H1 (cell line): ENCODE data around the gene RIPK4. TPM values are rescaled to one million over a fixed set of nuclear protein-coding genes. Genes with fewer than 3 reads are reported as not detected.
A peak's percentile ranks its signal among the peaks of the same experiment; 100 is the strongest.

Experiments
- CTCF ChIA-PET: fragments of 300-600 bp; sonication (Branson Sonifier 250); formaldehyde crosslinking; loops from one replicate; lab custom pipeline; 2021; ENCODE audit not compliant: partially characterized antibody; lab: Charles Lee
- POLR2A ChIA-PET: fragments of 300-600 bp; sonication (Branson Sonifier 250); formaldehyde crosslinking; loops from one replicate; lab custom pipeline; 2021; ENCODE audit warnings: inconsistent platforms; ENCODE audit not compliant: partially characterized antibody; lab: Charles Lee
- DNase-seq, 2 experiments: peaks; one replicate each; pipeline versions ENCODE4 v3.0.0 to v3.0.0-alpha.2; 2010 to 2022; ENCODE audit warnings: low spot score in 2 of 2, low read depth in 1 of 2, mixed read lengths in 1 of 2
- FAIRE-seq: peaks from 2 replicates; lab custom pipeline; 2011; peaks lifted over from hg19 to GRCh38; lab: Jason Lieb, UNC
- H2AFZ ChIP-seq: 2 replicates; pipeline ENCODE4 v1.8.1; 2012; ENCODE audit warnings: low read length, inconsistent platforms
- H2AK5ac ChIP-seq: 2 replicates; pipeline ENCODE4 v1.6.1; 2013; ENCODE audit warnings: low read depth, low read length
- H2BK120ac ChIP-seq: replicated peaks from 2 replicates; pipeline ENCODE3; 2013; ENCODE audit warnings: low read depth, low read length, inconsistent platforms
- H2BK12ac ChIP-seq: 2 replicates; pipeline ENCODE4 v1.6.1; 2013; ENCODE audit warnings: low read depth, low read length
- H2BK15ac ChIP-seq: 2 replicates; pipeline ENCODE4 v1.6.1; 2013; ENCODE audit warnings: low read length
- H2BK20ac ChIP-seq: 2 replicates; pipeline ENCODE4 v1.6.1; 2013; ENCODE audit warnings: low read length
- H2BK5ac ChIP-seq: 2 replicates; pipeline ENCODE4 v1.6.1; 2013; ENCODE audit warnings: low read depth, low read length
- H3K14ac ChIP-seq: 2 replicates; pipeline ENCODE4 v1.6.1; 2013; ENCODE audit warnings: inconsistent platforms; ENCODE audit not compliant: insufficient read length
- H3K18ac ChIP-seq: 2 replicates; pipeline ENCODE4 v1.6.1; 2013; ENCODE audit warnings: low read length; ENCODE audit errors: extremely low read depth
- H3K23ac ChIP-seq: 2 replicates; pipeline ENCODE4 v1.6.1; 2013; ENCODE audit warnings: inconsistent platforms; ENCODE audit not compliant: insufficient read length
- H3K23me2 ChIP-seq: 2 replicates; pipeline ENCODE4 v1.6.1; 2013; ENCODE audit warnings: low read depth, low read length
- H3K27ac ChIP-seq: 2 replicates; pipeline ENCODE4 v1.6.1; 2011; ENCODE audit warnings: low read depth, low read length, inconsistent platforms
- H3K27me3 ChIP-seq, 4 experiments: replicated peaks in 1 of 4; 1 replicate in 1 of 4; 2 replicates in 3 of 4; pipeline versions ENCODE4 v1.6.1 to v1.8.1; 2011 to 2013; ENCODE audit warnings: low read length in 3 of 4, mild to moderate bottlenecking in 3 of 4, inconsistent platforms in 2 of 4, mixed read lengths in 2 of 4, moderate library complexity in 1 of 4; ENCODE audit not compliant: control insufficient read depth in 3 of 4, insufficient read depth in 3 of 4; ENCODE audit errors: extremely low read depth in 1 of 4
- H3K36me3 ChIP-seq, 4 experiments: 2 replicates each; pipeline versions ENCODE4 v1.6.1 to v1.8.1; 2011 to 2013; ENCODE audit warnings: mild to moderate bottlenecking in 4 of 4, low read length in 3 of 4, moderate library complexity in 2 of 4, control low read depth in 1 of 4, inconsistent platforms in 1 of 4; ENCODE audit not compliant: insufficient read depth in 4 of 4, control insufficient read depth in 2 of 4
- H3K4ac ChIP-seq: replicated peaks from 2 replicates; pipeline ENCODE3; 2013; ENCODE audit warnings: low read length, low read depth, mixed read lengths, inconsistent platforms; ENCODE audit not compliant: insufficient read length
- H3K4me1 ChIP-seq, 4 experiments: replicated peaks in 1 of 4; 1 replicate in 1 of 4; 2 replicates in 3 of 4; pipeline versions ENCODE4 v1.6.1 to v1.8.1; 2011 to 2013; ENCODE audit warnings: low read length in 3 of 4, inconsistent platforms in 2 of 4, mixed read lengths in 1 of 4; ENCODE audit not compliant: insufficient read depth in 4 of 4, control insufficient read depth in 3 of 4
- H3K4me2 ChIP-seq, 2 experiments: 2 replicates each; pipeline versions ENCODE4 v1.6.1 to v1.8.1; 2011 to 2013; ENCODE audit warnings: low read depth in 2 of 2, low read length in 2 of 2, control low read depth in 1 of 2, inconsistent platforms in 1 of 2, mild to moderate bottlenecking in 1 of 2; ENCODE audit not compliant: insufficient read depth in 1 of 2
- H3K4me3 ChIP-seq, 4 experiments: fragments of 200-600, 300-600 bp in 1 of 4; sonication (generic), shearing (Covaris generic), sonication (Bioruptor Twin) in 1 of 4; 2 replicates each; pipeline versions ENCODE4 v1.5.1 to v1.8.1; 2011 to 2016; ENCODE audit warnings: low read length in 4 of 4, low read depth in 3 of 4, control low read depth in 2 of 4, inconsistent platforms in 2 of 4, mild to moderate bottlenecking in 2 of 4, mixed read lengths in 1 of 4, moderate library complexity in 1 of 4; ENCODE audit not compliant: insufficient read depth in 2 of 4; ENCODE audit errors: extremely low read depth in 1 of 4
- H3K56ac ChIP-seq: replicated peaks from 2 replicates; pipeline ENCODE3; 2013; ENCODE audit warnings: low read depth, mild to moderate bottlenecking, mixed read lengths, low read length, inconsistent platforms; ENCODE audit not compliant: insufficient read length
- H3K79me1 ChIP-seq: 2 replicates; pipeline ENCODE4 v1.6.1; 2013; ENCODE audit warnings: low read depth, low read length, control low read depth
- H3K79me2 ChIP-seq, 2 experiments: 2 replicates each; pipeline versions ENCODE4 v1.6.1 to v1.8.1; 2012 to 2013; ENCODE audit warnings: low read length in 2 of 2, mild to moderate bottlenecking in 2 of 2, inconsistent platforms in 1 of 2; ENCODE audit not compliant: insufficient read depth in 2 of 2, control insufficient read depth in 1 of 2
- H3K9ac ChIP-seq, 4 experiments: replicated peaks in 1 of 4; 1 replicate in 1 of 4; 2 replicates in 3 of 4; pipeline versions ENCODE4 v1.6.1 to v1.8.1; 2011 to 2013; ENCODE audit warnings: low read depth in 3 of 4, low read length in 3 of 4, control low read depth in 2 of 4, mild to moderate bottlenecking in 2 of 4, moderate library complexity in 2 of 4, inconsistent platforms in 1 of 4; ENCODE audit errors: extremely low read depth in 1 of 4
- H3K9me3 ChIP-seq, 2 experiments: 2 replicates each; pipeline versions ENCODE4 v1.6.1 to v1.8.1; 2012 to 2013; ENCODE audit warnings: mild to moderate bottlenecking in 2 of 2, moderate library complexity in 2 of 2, control low read depth in 1 of 2, inconsistent platforms in 1 of 2, low read depth in 1 of 2, low read length in 1 of 2, mixed read lengths in 1 of 2; ENCODE audit not compliant: insufficient read depth in 2 of 2
- H4K20me1 ChIP-seq, 2 experiments: replicated peaks in 1 of 2; 2 replicates each; pipeline versions ENCODE3 to v1.8.1; 2011 to 2013; ENCODE audit warnings: inconsistent platforms in 2 of 2, low read length in 2 of 2, mild to moderate bottlenecking in 1 of 2; ENCODE audit not compliant: insufficient read depth in 2 of 2, control insufficient read depth in 1 of 2
- H4K5ac ChIP-seq: 2 replicates; pipeline ENCODE4 v1.6.1; 2013; ENCODE audit warnings: low read length, low read depth, mixed read lengths, inconsistent platforms; ENCODE audit not compliant: insufficient read length
- H4K8ac ChIP-seq: 2 replicates; pipeline ENCODE4 v1.8.0; 2013; ENCODE audit warnings: mild to moderate bottlenecking, moderate library complexity, low read length, inconsistent platforms; ENCODE audit not compliant: insufficient read depth; ENCODE audit errors: extremely low read depth
- H4K91ac ChIP-seq: replicated peaks from 2 replicates; pipeline ENCODE3; 2013; ENCODE audit warnings: low read length, mixed read lengths, inconsistent platforms; ENCODE audit not compliant: insufficient read length
- ATF3 ChIP-seq: IDR thresholded peaks from 2 replicates; pipeline ENCODE4 v1.6.1; 2011; ENCODE audit warnings: low read depth, mild to moderate bottlenecking, low read length; ENCODE audit not compliant: insufficient read depth
- EP300 ChIP-seq, 2 experiments: IDR thresholded peaks; 1 replicate in 1 of 2; 2 replicates in 1 of 2; pipeline ENCODE4 v1.6.1; 2011 to 2012; ENCODE audit warnings: low read depth in 2 of 2, low read length in 2 of 2, mild to moderate bottlenecking in 2 of 2, borderline replicate concordance in 1 of 2, inconsistent platforms in 1 of 2, moderate library complexity in 1 of 2
- GTF2F1 ChIP-seq: IDR thresholded peaks from 2 replicates; pipeline ENCODE4 v1.6.1; 2012; ENCODE audit warnings: low read depth, low read length, improper control_type of control experiment, borderline replicate concordance
- KDM1A ChIP-seq: fragments of 200-600, 300-600 bp; sonication (generic); IDR thresholded peaks from 2 replicates; pipeline ENCODE4 v1.7.1; 2016; ENCODE audit warnings: mild to moderate bottlenecking, low read length, borderline replicate concordance
- KDM4A ChIP-seq: IDR thresholded peaks from one replicate; pipeline ENCODE4 v1.7.1; 2012; ENCODE audit warnings: low read depth, mild to moderate bottlenecking, moderate library complexity, low read length, inconsistent platforms; ENCODE audit not compliant: severe bottlenecking
- RBBP5 ChIP-seq: IDR thresholded peaks from 2 replicates; pipeline ENCODE4 v1.7.1; 2012; ENCODE audit warnings: low read depth, mild to moderate bottlenecking, inconsistent platforms, low read length, moderate library complexity, borderline replicate concordance
- SIN3A ChIP-seq, 2 experiments: IDR thresholded peaks in 1 of 2; conservative IDR thresholded peaks in 1 of 2; 2 replicates each; pipeline ENCODE4 v1.6.1; 2011 to 2012; ENCODE audit warnings: low read length in 2 of 2, improper control_type of control experiment in 1 of 2, low read depth in 1 of 2, mild to moderate bottlenecking in 1 of 2
- SIRT6 ChIP-seq: IDR thresholded peaks from one replicate; pipeline ENCODE4 v1.7.1; 2012; ENCODE audit warnings: low read length, inconsistent platforms
- SP1 ChIP-seq: IDR thresholded peaks from 2 replicates; pipeline ENCODE4 v1.6.1; 2011; ENCODE audit warnings: low read depth, low read length
- SP4 ChIP-seq: IDR thresholded peaks from 2 replicates; pipeline ENCODE4 v1.6.1; 2012; ENCODE audit warnings: low read length, inconsistent platforms
- TBP ChIP-seq: IDR thresholded peaks from 2 replicates; pipeline ENCODE4 v1.6.1; 2011; ENCODE audit warnings: low read depth, low read length, improper control_type of control experiment
- YY1 ChIP-seq: IDR thresholded peaks from 2 replicates; pipeline ENCODE4 v1.6.1; 2011; ENCODE audit warnings: low read depth, mild to moderate bottlenecking, low read length
- WGBS, 2 experiments: shearing (Covaris generic) in 1 of 2; methylation state at CpG; one replicate each; pipeline versions ENCODE4 v1.1.6 to v1.1.7; 2013 to 2015; ENCODE audit warnings: low lambda C conversion rate in 2 of 2, mixed read lengths in 2 of 2, inconsistent platforms in 1 of 2, low coverage in 1 of 2, missing lambda C conversion rate in 1 of 2; ENCODE audit not compliant: insufficient replicate concordance in 2 of 2, insufficient coverage in 1 of 2, insufficient read length in 1 of 2; ENCODE audit errors: extremely low coverage in 1 of 2, missing lambda C conversion rate in 1 of 2; 5-methylcytosine and 5-hydroxymethylcytosine counted together
- polyA plus RNA-seq, 7 experiments: library from polyadenylated mRNA; depleted of rRNA in 3 of 7; stranded (reverse) in 5 of 7; unstranded in 2 of 7; fragments of >200 nt in 5 of 7; fragments of 200-250 nt in 2 of 7; gene quantifications; 1 replicate in 5 of 7; 2 replicates in 1 of 7; 4 replicates in 1 of 7; pipeline versions ENCODE4 v1.2.1 to v1.2.3, GENCODE V29; 2011 to 2013; ENCODE audit warnings: missing spikeins in 2 of 7, mixed read lengths in 2 of 7
- total RNA-seq: library from RNA; stranded (reverse); fragmentation: NEBNext Ultra II Directional; extraction: Animal tissue kit (Norgen Biotek cat#: 25700); gene quantifications from 2 replicates; pipeline ENCODE4 v1.2.1, GENCODE V29; 2021

Gene RIPK4
- total and polyA plus RNA-seq, 2 of the 8 experiments (the other 6 are each of a cell fraction or from before 2014, with no cell fraction given) = 2.7 to 5.6 TPM

GRCh38 chr21:41762753-41763152 lies 4.1 kb downstream of the RIPK4 start:
- no peak overlapping the region for H2BK15ac ChIP-seq
- no peak for DNase-seq
- no peak overlapping the region for H3K4ac ChIP-seq
- peak overlapping the region; percentile 73; the same call in 1 of the 2 replicates for H2BK20ac ChIP-seq
- no peak overlapping the region for H3K14ac ChIP-seq
- peak overlapping the region; percentile 15 to 63 (median 52); a peak in 7 of 8 replicates for H3K4me3 ChIP-seq
- FAIRE-seq = no peak
- no peak overlapping the region for H3K27ac ChIP-seq
- WGBS, 2 experiments = 4% methylated on average over 16 of the region's 16 CpGs; no CpG with 5 or more reads in 1 of the 2 experiments
- peaks cover 31 to 54% (median 35%) of the 10 kb centered on the region in 4 experiments for H3K4me1 ChIP-seq
- H2BK120ac ChIP-seq = peak overlapping the region; percentile 7
- peak overlapping the region; percentile 0 for H3K18ac ChIP-seq
- no peak overlapping the region for H2AFZ ChIP-seq
- POLR2A ChIA-PET = interaction anchor here (0.7 to 4.2 kb wide), 8 partner anchors 7 to 146 kb away, joined by 3 to 23 read pairs (median 6); no protein-coding TSS in a partner anchor
- H4K20me1 ChIP-seq = peaks cover 7 to 8% of the 10 kb centered on the region in 2 experiments
- H3K9ac ChIP-seq = peak overlapping the region in 1 of 4 experiments; percentile 33; a peak in 1 of 7 replicates
- H3K79me1 ChIP-seq = no peaks in the 10 kb centered on the region
- peaks cover 21% of the 10 kb centered on the region for H3K23me2 ChIP-seq
- CTCF ChIA-PET = interaction anchor here (1.0 to 9.1 kb wide), 5 partner anchors 10 to 151 kb away, joined by 3 to 71 read pairs (median 37); no protein-coding TSS in a partner anchor
- H4K91ac ChIP-seq = peak overlapping the region; percentile 45
- peak overlapping the region; percentile 87 to 99 for H3K4me2 ChIP-seq
- H4K8ac ChIP-seq = no peak overlapping the region
- no peak overlapping the region for H2BK5ac ChIP-seq
- H3K27me3 ChIP-seq = peaks cover 22 to 64% (median 53%) of the 10 kb centered on the region in 4 experiments
- no peak overlapping the region for H4K5ac ChIP-seq
- no peak overlapping the region for H3K23ac ChIP-seq
- no peaks in the 10 kb centered on the region for H3K9me3 ChIP-seq
- H2BK12ac ChIP-seq = peak overlapping the region; percentile 88
- H3K36me3 ChIP-seq = no peaks in the 10 kb centered on the region
- peak overlapping the region; percentile 34; the same call in 1 of the 2 replicates for H2AK5ac ChIP-seq
- H3K56ac ChIP-seq = no peak overlapping the region
- peaks cover 0 to 41% of the 10 kb centered on the region in 2 experiments; a peak in 3 of 4 replicates for H3K79me2 ChIP-seq
- TF ChIP-seq SIN3A (conservative IDR thresholded peaks at IDR 0.05 in 1 of 2, IDR thresholded peaks at IDR 0.05 in 1 of 2; ENCODE audit: low read depth in 1 of 2, low read length in 2 of 2) (no peak), EP300 (IDR thresholded peaks at IDR 0.05; ENCODE audit: borderline replicate concordance in 1 of 2, low read depth in 2 of 2, low read length in 2 of 2) (no peak), SP1 (no peak), KDM4A (no peak), RBBP5 (no peak), TBP (no peak), KDM1A (no peak), SP4 (no peak), ATF3 (no peak), GTF2F1 (no peak), YY1 (no peak), SIRT6 (no peak)
